Lung (tissue), 12 donors: ENCODE data around the gene C12orf57. TPM values are rescaled to one million over a fixed set of nuclear protein-coding genes. Genes with fewer than 3 reads are reported as not detected.

Source experiments
- ATAC-seq: fragments of 200-7000 bp; cut with Tn5 transposase; one replicate; pipeline ENCODE4 v1.9.1; 2020; ENCODE audit warnings: moderate number of reproducible peaks; ENCODE audit not compliant: insufficient read depth, low FRiP score
- DNase-seq, 3 donors: peaks; one replicate each; pipeline ENCODE4 v3.0.0-alpha.2; 2013 to 2017
- H3K27ac ChIP-seq, 2 donors: one replicate each; pipeline ENCODE4 v1.5.1; 2013; ENCODE audit warnings: mild to moderate bottlenecking in 2 of 2, moderate library complexity in 2 of 2, control low read depth in 1 of 2, inconsistent platforms in 1 of 2, low read depth in 1 of 2, low read length in 1 of 2
- H3K27me3 ChIP-seq, 3 donors: one replicate each; pipeline ENCODE4 v1.5.1; 2013; ENCODE audit warnings: low read length in 2 of 3; ENCODE audit not compliant: control insufficient read depth in 3 of 3, insufficient read depth in 3 of 3
- H3K36me3 ChIP-seq, 4 donors: one replicate each; pipeline ENCODE4 v1.5.1; 2013; ENCODE audit warnings: low read length in 4 of 4, mild to moderate bottlenecking in 1 of 4, moderate library complexity in 1 of 4; ENCODE audit not compliant: control insufficient read depth in 4 of 4, insufficient read depth in 4 of 4
- H3K4me1 ChIP-seq, 5 donors: one replicate each; pipeline ENCODE4 v1.5.1; 2013; ENCODE audit warnings: low read length in 5 of 5, mild to moderate bottlenecking in 2 of 5, moderate library complexity in 1 of 5; ENCODE audit not compliant: control insufficient read depth in 5 of 5, insufficient read depth in 5 of 5
- H3K4me3 ChIP-seq: one replicate; pipeline ENCODE4 v1.5.1; 2013; ENCODE audit warnings: mild to moderate bottlenecking, control low read depth, moderate library complexity
- H3K9ac ChIP-seq, 2 donors: one replicate each; pipeline ENCODE4 v1.5.1; 2013; ENCODE audit warnings: low read length in 2 of 2, control low read depth in 1 of 2; ENCODE audit not compliant: insufficient read depth in 1 of 2
- H3K9me3 ChIP-seq, 4 donors: one replicate each; pipeline ENCODE4 v1.5.1; 2013; ENCODE audit warnings: low read length in 3 of 4, mild to moderate bottlenecking in 1 of 4, moderate library complexity in 1 of 4; ENCODE audit not compliant: control insufficient read depth in 4 of 4, insufficient read depth in 3 of 4
- CTCF ChIP-seq: IDR thresholded peaks from 2 replicates; pipeline ENCODE4 v1.5.1; 2012; ENCODE audit warnings: mild to moderate bottlenecking; ENCODE audit errors: control extremely low read depth, extremely low read depth
- WGBS, 2 donors: extraction: QIAGEN DNeasy Blood & Tissue Kit; methylation state at CpG; one replicate each; pipeline ENCODE4 v1.1.7; 2013; 5-methylcytosine and 5-hydroxymethylcytosine counted together
- polyA plus RNA-seq, 2 donors: library from polyadenylated mRNA; stranded (reverse); fragments of 200-250 nt; gene quantifications; one replicate each; pipeline ENCODE4 v1.2.1, GENCODE V29; 2013
- total RNA-seq, 2 donors: library from RNA; depleted of rRNA in 1 of 2; stranded (reverse); fragments of >200 nt in 1 of 2; gene quantifications; one replicate each; pipeline ENCODE4 v1.2.1, GENCODE V29; 2014 to 2021
- donor health status: control.
- donor health status: control.
- donor health status: Bipolar disorder and iron deficiency.
- donor health status: healthy.
- donor health status: DM: yes; HTN: yes; CAD: no.

C12orf57 gene
- total and polyA plus RNA-seq, 4 donors: 92.9 to 437 (median 283) TPM

GRCh38 chr12:6899427-6899826, 44.4 kb upstream of the C12orf57 start:
- Histone ChIP-seq H3K9ac (no peak overlapping the region), H3K9me3 (no peaks in the 10 kb centered on the region), H3K4me1 (peaks cover 0 to 11% (median 4%) of the 10 kb centered on the region in 5 donors), H3K36me3 (no peaks in the 10 kb centered on the region), H3K27ac (no peak overlapping the region), H3K27me3 (no peaks in the 10 kb centered on the region), H3K4me3 (no peak overlapping the region)
- 62 to 64% methylated on average over 5 of the region's 5 CpGs for WGBS, 2 donors
- ATAC-seq (no peak), DNase-seq (no peak)
- no peak for TF ChIP-seq CTCF

- WGBS, 2 donors: 37 to 42% methylated on average over 10 of the region's 10 CpGs
- H3K27ac ChIP-seq: peak overlapping the region in 1 of 2 donors; percentile 65
- DNase-seq (peak; percentile 71 to 77 (median 74)), ATAC-seq (no peak)
- no peaks in the 10 kb centered on the region for H3K27me3 ChIP-seq
- H3K4me3 ChIP-seq: no peak overlapping the region
- H3K36me3 ChIP-seq: no peaks in the 10 kb centered on the region
- H3K4me1 ChIP-seq: peaks cover under 1 to 13% (median 5%) of the 10 kb centered on the region in 5 donors
- no peaks in the 10 kb centered on the region for H3K9me3 ChIP-seq
- H3K9ac ChIP-seq: no peak overlapping the region
- no peak for TF ChIP-seq CTCF
These were observed 43.8 kb upstream of the C12orf57 start for GRCh38 chr12:6899837-6900519.

- no peak for TF ChIP-seq CTCF
- no peak for ATAC-seq
- Histone ChIP-seq H3K4me3 (no peak overlapping the region), H3K36me3 (peaks cover 0 to 3% (median 1%) of the 10 kb centered on the region in 4 donors), H3K27ac (no peak overlapping the region), H3K9me3 (no peaks in the 10 kb centered on the region), H3K4me1 (peaks cover 4 to 20% (median 8%) of the 10 kb centered on the region in 5 donors), H3K9ac (no peak overlapping the region), H3K27me3 (no peaks in the 10 kb centered on the region)
- WGBS, 2 donors: 87 to 95% methylated on average over 4 of the region's 4 CpGs
- DNase-seq: no peak
These were observed 41.4 kb upstream of the C12orf57 start for GRCh38 chr12:6902448-6902847.
